GM23338 (cell line): ENCODE measurements around the gene TRAK1. TPM values are rescaled to one million over a fixed set of nuclear protein-coding genes. Genes with fewer than 3 reads are reported as not detected.

Experiments
- ATAC-seq: fragments of 200-7000 bp; cut with Tn5 transposase; 3 replicates; pipeline ENCODE4 v1.9.1; 2020
- DNase-seq: peaks from one replicate; pipeline ENCODE4 v3.0.0-alpha.2; 2015; ENCODE audit warnings: low spot score
- H2AFZ ChIP-seq: fragments of 200-600 bp; sonication (generic); 2 replicates; pipeline ENCODE4 v1.8.0; 2016; ENCODE audit warnings: antibody characterized with exemption, mild to moderate bottlenecking, moderate library complexity
- H3F3A ChIP-seq: fragments of 200-600 bp; sonication (generic); replicated peaks from 2 replicates; pipeline ENCODE4 v1.8.0; 2017; ENCODE audit warnings: antibody characterized with exemption, mixed run types, low read depth
- H3K27ac ChIP-seq: fragments of 200-600 bp; sonication (generic); 2 replicates; pipeline ENCODE4 v1.6.1; 2016; ENCODE audit warnings: low read depth
- H3K27me3 ChIP-seq: fragments of 200-600 bp; sonication (generic); 2 replicates; pipeline ENCODE4 v1.8.0; 2016; ENCODE audit warnings: mild to moderate bottlenecking, mixed run types, moderate library complexity; ENCODE audit not compliant: insufficient read depth
- H3K36me3 ChIP-seq: fragments of 200-600 bp; sonication (generic); 2 replicates; pipeline ENCODE4 v1.8.0; 2016; ENCODE audit warnings: mild to moderate bottlenecking; ENCODE audit not compliant: insufficient read depth
- H3K4me1 ChIP-seq: fragments of 200-600 bp; sonication (generic); 2 replicates; pipeline ENCODE4 v1.8.0; 2016; ENCODE audit warnings: mild to moderate bottlenecking, moderate library complexity; ENCODE audit not compliant: insufficient read depth
- H3K4me2 ChIP-seq: fragments of 200-600 bp; sonication (generic); 2 replicates; pipeline ENCODE4 v1.7.1; 2017; ENCODE audit warnings: mixed run types
- H3K4me3 ChIP-seq: fragments of 200-600 bp; sonication (generic); 2 replicates; pipeline ENCODE4 v1.6.1; 2016; ENCODE audit warnings: mixed run types
- H3K79me2 ChIP-seq: fragments of 200-600 bp; sonication (generic); replicated peaks from 2 replicates; pipeline ENCODE4 v1.8.0; 2017; ENCODE audit warnings: mild to moderate bottlenecking; ENCODE audit not compliant: insufficient read depth
- H3K9me2 ChIP-seq: fragments of 200-600 bp; sonication (generic); 2 replicates; pipeline ENCODE4 v1.8.0; 2017; ENCODE audit not compliant: insufficient read depth
- H4K20me1 ChIP-seq: fragments of 200-600 bp; sonication (generic); replicated peaks from 2 replicates; pipeline ENCODE4 v1.8.0; 2017; ENCODE audit warnings: mild to moderate bottlenecking; ENCODE audit not compliant: insufficient read depth
- H3K27ac Mint-ChIP-seq: 2 replicates; pipeline ENCODE4 v1.8.0; 2020; ENCODE audit warnings: inconsistent platforms, mild to moderate bottlenecking, moderate library complexity, mixed read lengths
- H3K27me3 Mint-ChIP-seq: 3 replicates; pipeline ENCODE4 v1.8.0; 2022; ENCODE audit warnings: low read depth, mild to moderate bottlenecking, moderate library complexity, mixed read lengths, inconsistent platforms; ENCODE audit not compliant: insufficient read depth, poor library complexity
- H3K36me3 Mint-ChIP-seq: 3 replicates; pipeline ENCODE4 v1.8.0; 2021; ENCODE audit warnings: low read depth, mild to moderate bottlenecking, inconsistent platforms, moderate library complexity, mixed read lengths
- H3K4me1 Mint-ChIP-seq: 3 replicates; pipeline ENCODE4 v1.8.0; 2020; ENCODE audit warnings: mild to moderate bottlenecking, inconsistent platforms, mixed read lengths
- H3K4me3 Mint-ChIP-seq: 3 replicates; pipeline ENCODE4 v1.8.0; 2021; ENCODE audit warnings: moderate library complexity, mild to moderate bottlenecking, inconsistent platforms, mixed read lengths
- H3K9me3 Mint-ChIP-seq: 3 replicates; pipeline ENCODE4 v1.8.0; 2020; ENCODE audit warnings: moderate library complexity, mild to moderate bottlenecking, inconsistent platforms, mixed read lengths
- CREB1 ChIP-seq: fragments of 250-450 bp; sonication (Bioruptor Pico); IDR thresholded peaks from 2 replicates; pipeline ENCODE4 v1.5.0; 2020; ENCODE audit warnings: low read depth, mild to moderate bottlenecking, moderate library complexity
- CTCF ChIP-seq, 2 experiments: fragments of 200-600 bp in 1 of 2; sonication (generic) in 1 of 2; conservative IDR thresholded peaks; 2 replicates each; pipeline versions ENCODE4 v1.5.1 to v1.6.1; 2016 to 2017; ENCODE audit warnings: antibody characterized with exemption in 2 of 2, low read depth in 2 of 2, mild to moderate bottlenecking in 2 of 2, moderate library complexity in 1 of 2
- EZH2phosphoT487 ChIP-seq: fragments of 200-600 bp; sonication (generic); IDR thresholded peaks from one replicate; pipeline ENCODE4 v1.8.1; 2018; ENCODE audit warnings: antibody characterized with exemption; ENCODE audit not compliant: unreplicated experiment
- JUNB ChIP-seq: IDR thresholded peaks from one replicate; pipeline ENCODE4 v1.6.1; 2016; ENCODE audit warnings: antibody characterized with exemption; ENCODE audit not compliant: unreplicated experiment
- ZNF114 ChIP-seq: fragments of 250-450 bp; sonication (Bioruptor Pico); IDR thresholded peaks from 2 replicates; pipeline ENCODE4 v1.5.0; 2020; ENCODE audit warnings: mild to moderate bottlenecking, moderate library complexity
- ZNF331 ChIP-seq: fragments of 250-450 bp; sonication (Bioruptor Pico); IDR thresholded peaks from 2 replicates; pipeline ENCODE4 v1.5.0; 2020; ENCODE audit warnings: low read depth, mild to moderate bottlenecking, moderate library complexity
- ZNF462 ChIP-seq: fragments of 250-450 bp; sonication (Bioruptor Pico); IDR thresholded peaks from 2 replicates; pipeline ENCODE4 v1.5.0; 2020; ENCODE audit warnings: mild to moderate bottlenecking, moderate library complexity
- polyA plus RNA-seq: library from polyadenylated mRNA; unstranded; fragments of >200 nt; fragmentation: Nextera tagmentation; extraction: Ambion mirVana; gene quantifications from 2 replicates; pipeline ENCODE4 v1.2.1, GENCODE V29; 2016
- total RNA-seq: library from RNA; depleted of rRNA; stranded (reverse); fragments of >200 nt; shearing (Covaris generic); gene quantifications from 2 replicates; pipeline ENCODE4 v1.2.3, GENCODE V29; 2014

The TRAK1 gene
- total and polyA plus RNA-seq, 2 experiments from 2014 or later, result 13.4 to 47.4 TPM

GRCh38 chr3:42114130-42114725 lies 23.1 kb downstream of the TRAK1 start:
- H3F3A ChIP-seq, result no peaks in the 10 kb centered on the region
- no peak overlapping the region for H3K27ac ChIP-seq
- no peak overlapping the region for H3K4me2 ChIP-seq
- Mint-ChIP-seq H3K36me3 (no peaks in the 10 kb centered on the region), H3K4me1 (peaks cover 18% of the 10 kb centered on the region), H3K27ac (no peak overlapping the region; the same call in 1 of the 2 replicates), H3K4me3 (no peak overlapping the region), H3K9me3 (no peaks in the 10 kb centered on the region), H3K27me3 (peaks cover 3% of the 10 kb centered on the region)
- no peak for TF ChIP-seq CTCF (conservative IDR thresholded peaks at IDR 0.05; ENCODE audit: low read depth in 2 of 2)
- TF ChIP-seq ZNF114 (CRISPR knock-in tag), result no peak
- TF ChIP-seq JUNB, result no peak
- TF ChIP-seq ZNF331 (CRISPR knock-in tag), result no peak
- TF ChIP-seq CREB1, result no peak
- no peak for TF ChIP-seq ZNF462 (CRISPR knock-in tag)
- no peak for TF ChIP-seq EZH2phosphoT487
- no peaks in the 10 kb centered on the region for H4K20me1 ChIP-seq
- H3K4me1 ChIP-seq, result peaks cover 3% of the 10 kb centered on the region; the same call in 1 of the 2 replicates
- H3K79me2 ChIP-seq, result no peaks in the 10 kb centered on the region; the same call in 1 of the 2 replicates
- H3K9me2 ChIP-seq, result no peaks in the 10 kb centered on the region
- H3K4me3 ChIP-seq, result no peak overlapping the region
- H3K36me3 ChIP-seq, result no peaks in the 10 kb centered on the region
- DNase-seq (no peak), ATAC-seq (no peak)
- H2AFZ ChIP-seq, result no peak overlapping the region
- H3K27me3 ChIP-seq, result no peaks in the 10 kb centered on the region
